Testis (tissue), 2 donors: ENCODE measurements around the gene GUCA1A.

Source experiments
- CTCF ChIP-seq, 3 experiments: fragments of 450-650 bp in 2 of 3; fragments of 200-600 bp in 1 of 3; sonication (generic) in 1 of 3; IDR thresholded peaks; one replicate each; pipeline ENCODE4 v1.5.1; 2016 to 2019; ENCODE audit warnings: antibody characterized with exemption in 3 of 3, mild to moderate bottlenecking in 2 of 3, moderate library complexity in 1 of 3
- POLR2A ChIP-seq: fragments of 450-650 bp; IDR thresholded peaks from one replicate; pipeline ENCODE4 v1.6.1; 2017; ENCODE audit warnings: antibody characterized with exemption, mild to moderate bottlenecking, moderate library complexity

GRCh38 chr6:42125231-42125630 lies 47.9 kb upstream of the GUCA1A start:
- TF ChIP-seq POLR2A: no peak
- TF ChIP-seq CTCF (IDR thresholded peaks at IDR 0.05): no peak
